OCI-LY1 (cell line): ENCODE results near the gene GBX1.

Source experiments
- H2AFZ ChIP-seq: fragments of 200-600 bp; sonication (generic), shearing (Covaris generic); 2 replicates; pipeline ENCODE4 v1.6.0; 2014; ENCODE audit warnings: antibody characterized with exemption, mild to moderate bottlenecking, low read length
- H3F3A ChIP-seq: fragments of 200-600 bp; sonication (generic), shearing (Covaris generic); 2 replicates; pipeline ENCODE4 v1.6.0; 2014; ENCODE audit warnings: mild to moderate bottlenecking, antibody characterized with exemption, low read length, moderate library complexity; ENCODE audit not compliant: insufficient read depth
- H3K27ac ChIP-seq: fragments of 200-600 bp; sonication (generic); 2 replicates; pipeline ENCODE4 v1.5.1; 2014; ENCODE audit warnings: low read length, mixed run types, mild to moderate bottlenecking, low read depth; ENCODE audit not compliant: poor library complexity, severe bottlenecking
- H3K27me3 ChIP-seq: fragments of 200-600 bp; sonication (generic); 2 replicates; pipeline ENCODE4 v1.6.0; 2014; ENCODE audit warnings: antibody characterized with exemption, mild to moderate bottlenecking, low read length, moderate library complexity; ENCODE audit not compliant: insufficient read depth
- H3K36me3 ChIP-seq: fragments of 200-600 bp; sonication (generic); 2 replicates; pipeline ENCODE4 v1.6.1; 2014; ENCODE audit warnings: mild to moderate bottlenecking, antibody characterized with exemption, low read length, moderate library complexity, mixed read lengths; ENCODE audit not compliant: insufficient read depth
- H3K4me1 ChIP-seq: fragments of 200-600 bp; sonication (generic); 2 replicates; pipeline ENCODE4 v1.5.1; 2014; ENCODE audit warnings: mild to moderate bottlenecking, low read length, moderate library complexity; ENCODE audit not compliant: insufficient read depth, severe bottlenecking
- H3K4me2 ChIP-seq: fragments of 200-600 bp; sonication (generic), shearing (Covaris generic); 2 replicates; pipeline ENCODE4 v1.6.1; 2014; ENCODE audit warnings: low read length
- H3K4me3 ChIP-seq: fragments of 200-600 bp; sonication (generic); 2 replicates; pipeline ENCODE4 v1.5.1; 2014; ENCODE audit warnings: low read length, low read depth, mild to moderate bottlenecking, mixed read lengths; ENCODE audit not compliant: poor library complexity, severe bottlenecking
- H3K79me2 ChIP-seq: fragments of 200-600 bp; shearing (Covaris generic); 2 replicates; pipeline ENCODE4 v1.6.1; 2016; ENCODE audit warnings: mixed run types, low read length, mixed read lengths; ENCODE audit not compliant: insufficient read depth
- H3K9ac ChIP-seq: fragments of 200-600 bp; sonication (generic), shearing (Covaris generic); 2 replicates; pipeline ENCODE4 v1.6.1; 2014; ENCODE audit warnings: mild to moderate bottlenecking, low read length, mixed read lengths
- H3K9me2 ChIP-seq: fragments of 200-600 bp; sonication (generic), shearing (Covaris generic); 2 replicates; pipeline ENCODE4 v1.6.1; 2014; ENCODE audit warnings: low read depth, mild to moderate bottlenecking, low read length, mixed read lengths
- H3K9me3 ChIP-seq: fragments of 200-600 bp; shearing (Covaris generic); 2 replicates; pipeline ENCODE4 v1.6.1; 2014; ENCODE audit warnings: low read length, mixed read lengths
- H4K20me1 ChIP-seq: fragments of 200-600 bp; sonication (generic), shearing (Covaris generic); 2 replicates; pipeline ENCODE4 v1.6.0; 2016; ENCODE audit warnings: mild to moderate bottlenecking, low read length; ENCODE audit not compliant: insufficient read depth
- EZH2 ChIP-seq: fragments of 200-600 bp; sonication (generic), shearing (Covaris generic); IDR thresholded peaks from 2 replicates; pipeline ENCODE4 v1.8.0; 2017; ENCODE audit warnings: borderline replicate concordance, mixed run types, mild to moderate bottlenecking, antibody characterized with exemption, low read length, moderate library complexity, mixed read lengths
- TF ChIP-seq, protein P1 (sequence below): fragments of 200-600 bp; sonication (generic), shearing (Covaris generic); IDR thresholded peaks from 2 replicates; pipeline ENCODE4 v1.5.1; 2017; ENCODE audit warnings: mild to moderate bottlenecking, antibody characterized with exemption, low read length, moderate library complexity, mixed read lengths

The GBX1 gene

DNA sequence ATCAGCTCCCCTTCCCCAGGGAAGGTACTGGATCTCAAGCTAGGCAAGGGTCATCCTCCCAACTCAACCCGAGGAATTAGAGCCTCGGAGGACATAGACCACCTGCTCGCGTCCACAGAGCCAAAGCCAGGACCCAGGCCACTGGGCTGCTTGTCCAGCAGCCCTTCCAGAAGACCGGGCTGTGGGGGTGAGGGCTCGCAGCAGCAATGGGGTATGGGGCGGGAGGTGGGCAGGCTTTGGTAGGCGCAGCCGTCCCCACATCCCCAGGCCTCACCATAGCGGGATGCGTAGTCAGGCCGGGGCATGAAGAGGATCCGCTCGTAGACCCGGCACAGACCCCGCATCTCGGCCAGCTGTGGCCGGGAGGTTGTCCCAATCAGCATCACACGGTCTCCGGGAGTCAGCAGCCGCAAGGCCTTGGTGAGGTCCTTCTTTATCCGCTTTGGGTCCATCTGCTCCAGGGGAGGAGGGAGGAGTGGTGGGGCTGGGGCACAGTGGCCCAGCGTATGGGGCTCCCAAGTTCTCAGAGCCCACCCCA is 24.6 kb upstream of the GBX1 start:
- Histone ChIP-seq H3K27me3 (peaks cover 10% of the 10 kb centered on the region; the same call in 1 of the 2 replicates), H3K79me2 (no peaks in the 10 kb centered on the region), H3K9ac (no peak overlapping the region), H3K4me3 (no peak overlapping the region), H3K27ac (no peak overlapping the region), H4K20me1 (no peaks in the 10 kb centered on the region), H3K9me3 (no peaks in the 10 kb centered on the region), H3K4me2 (no peak overlapping the region), H3K36me3 (no peaks in the 10 kb centered on the region), H3F3A (no peaks in the 10 kb centered on the region), H3K4me1 (no peaks in the 10 kb centered on the region), H2AFZ (no peak overlapping the region), H3K9me2 (no peaks in the 10 kb centered on the region)
- TF ChIP-seq, protein P1, sequence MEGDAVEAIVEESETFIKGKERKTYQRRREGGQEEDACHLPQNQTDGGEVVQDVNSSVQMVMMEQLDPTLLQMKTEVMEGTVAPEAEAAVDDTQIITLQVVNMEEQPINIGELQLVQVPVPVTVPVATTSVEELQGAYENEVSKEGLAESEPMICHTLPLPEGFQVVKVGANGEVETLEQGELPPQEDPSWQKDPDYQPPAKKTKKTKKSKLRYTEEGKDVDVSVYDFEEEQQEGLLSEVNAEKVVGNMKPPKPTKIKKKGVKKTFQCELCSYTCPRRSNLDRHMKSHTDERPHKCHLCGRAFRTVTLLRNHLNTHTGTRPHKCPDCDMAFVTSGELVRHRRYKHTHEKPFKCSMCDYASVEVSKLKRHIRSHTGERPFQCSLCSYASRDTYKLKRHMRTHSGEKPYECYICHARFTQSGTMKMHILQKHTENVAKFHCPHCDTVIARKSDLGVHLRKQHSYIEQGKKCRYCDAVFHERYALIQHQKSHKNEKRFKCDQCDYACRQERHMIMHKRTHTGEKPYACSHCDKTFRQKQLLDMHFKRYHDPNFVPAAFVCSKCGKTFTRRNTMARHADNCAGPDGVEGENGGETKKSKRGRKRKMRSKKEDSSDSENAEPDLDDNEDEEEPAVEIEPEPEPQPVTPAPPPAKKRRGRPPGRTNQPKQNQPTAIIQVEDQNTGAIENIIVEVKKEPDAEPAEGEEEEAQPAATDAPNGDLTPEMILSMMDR, result no peak
- TF ChIP-seq EZH2, result no peak

DNA sequence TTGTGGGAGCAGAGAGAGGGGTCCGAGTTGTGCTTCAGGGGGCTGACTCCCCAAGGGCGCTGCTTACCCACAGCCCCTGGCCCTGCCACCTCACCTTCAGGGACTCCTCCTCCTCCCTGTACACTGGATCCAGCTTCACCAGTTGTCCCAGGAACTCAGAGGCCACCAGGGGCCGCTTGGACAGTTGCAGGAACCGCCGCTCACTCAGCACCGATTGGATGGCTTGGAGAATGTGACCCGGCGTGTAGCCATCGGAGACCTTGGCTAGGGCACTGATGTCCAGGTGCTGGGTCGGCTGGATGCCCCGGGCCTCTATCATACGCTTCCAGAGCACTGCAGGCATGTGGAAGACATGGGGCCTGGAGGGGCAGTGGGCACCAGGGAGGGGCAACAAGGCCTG is 24.1 kb upstream of the GBX1 start:
- TF ChIP-seq, protein P1, result no peak
- no peak for TF ChIP-seq EZH2
- Histone ChIP-seq H3K9ac (no peak overlapping the region), H3K27ac (no peak overlapping the region), H3K4me3 (no peak overlapping the region), H2AFZ (no peak overlapping the region), H3F3A (no peaks in the 10 kb centered on the region), H3K9me2 (no peaks in the 10 kb centered on the region), H3K4me2 (no peak overlapping the region), H3K36me3 (no peaks in the 10 kb centered on the region), H3K27me3 (peaks cover 10% of the 10 kb centered on the region; the same call in 1 of the 2 replicates), H3K9me3 (no peaks in the 10 kb centered on the region), H3K79me2 (no peaks in the 10 kb centered on the region), H3K4me1 (no peaks in the 10 kb centered on the region), H4K20me1 (no peaks in the 10 kb centered on the region)

DNA sequence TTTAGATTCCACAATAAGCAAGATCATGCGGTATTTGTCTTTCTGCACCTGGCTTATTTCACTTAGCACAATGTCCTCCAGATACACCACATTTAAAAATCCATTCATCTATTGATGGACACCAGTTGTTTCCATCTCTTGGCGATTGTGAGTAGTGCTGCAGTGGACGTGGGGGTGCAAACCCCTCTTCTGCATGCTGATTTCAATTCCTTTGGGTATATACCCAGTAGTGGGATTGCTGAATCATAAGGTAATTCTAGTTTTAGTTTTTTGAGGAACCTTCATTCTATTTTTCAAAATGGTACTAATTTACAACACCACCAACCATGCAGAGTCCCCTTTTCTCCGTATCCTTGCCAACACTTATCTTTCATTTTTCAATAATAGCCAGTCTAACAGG is 21.5 kb upstream of the GBX1 start:
- Histone ChIP-seq H3K4me1 (no peaks in the 10 kb centered on the region), H3K27me3 (peaks cover 20% of the 10 kb centered on the region; the same call in 1 of the 2 replicates), H2AFZ (no peak overlapping the region), H3K79me2 (no peaks in the 10 kb centered on the region), H4K20me1 (no peaks in the 10 kb centered on the region), H3K4me2 (no peak overlapping the region), H3F3A (no peaks in the 10 kb centered on the region), H3K27ac (no peak overlapping the region), H3K36me3 (no peaks in the 10 kb centered on the region), H3K4me3 (no peak overlapping the region), H3K9ac (no peak overlapping the region), H3K9me3 (no peaks in the 10 kb centered on the region), H3K9me2 (no peaks in the 10 kb centered on the region)
- TF ChIP-seq EZH2, result no peak
- TF ChIP-seq, protein P1, result no peak
